Measurements from ENCODE around the gene EBF3.

EBF3 gene

DNA sequence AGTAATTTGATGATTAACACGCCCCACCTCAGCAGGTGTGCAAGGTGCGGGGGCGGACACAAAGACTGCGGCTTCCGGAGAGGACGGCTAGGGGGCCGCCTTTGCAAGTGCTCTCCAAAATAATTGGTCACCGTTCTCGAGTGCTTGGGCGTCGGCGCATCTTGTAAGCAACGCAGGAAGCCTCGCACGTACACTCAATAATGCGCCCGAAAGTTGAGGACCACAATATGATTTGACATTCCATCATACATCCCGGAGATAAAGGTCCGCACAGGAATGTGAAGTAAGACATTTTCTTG is 114.7 kb downstream of the EBF3 start:
- Mint-ChIP-seq H3K27ac (no peak overlapping the region), H3K36me3 (no peaks in the 10 kb centered on the region), H3K4me3 (no peak overlapping the region), H3K9me3 (no peaks in the 10 kb centered on the region), H3K4me1 (no peaks in the 10 kb centered on the region)
- DNase-seq (ENCODE audit: low spot score in 2 of 2) (no peak), ATAC-seq (no peak)

DNA sequence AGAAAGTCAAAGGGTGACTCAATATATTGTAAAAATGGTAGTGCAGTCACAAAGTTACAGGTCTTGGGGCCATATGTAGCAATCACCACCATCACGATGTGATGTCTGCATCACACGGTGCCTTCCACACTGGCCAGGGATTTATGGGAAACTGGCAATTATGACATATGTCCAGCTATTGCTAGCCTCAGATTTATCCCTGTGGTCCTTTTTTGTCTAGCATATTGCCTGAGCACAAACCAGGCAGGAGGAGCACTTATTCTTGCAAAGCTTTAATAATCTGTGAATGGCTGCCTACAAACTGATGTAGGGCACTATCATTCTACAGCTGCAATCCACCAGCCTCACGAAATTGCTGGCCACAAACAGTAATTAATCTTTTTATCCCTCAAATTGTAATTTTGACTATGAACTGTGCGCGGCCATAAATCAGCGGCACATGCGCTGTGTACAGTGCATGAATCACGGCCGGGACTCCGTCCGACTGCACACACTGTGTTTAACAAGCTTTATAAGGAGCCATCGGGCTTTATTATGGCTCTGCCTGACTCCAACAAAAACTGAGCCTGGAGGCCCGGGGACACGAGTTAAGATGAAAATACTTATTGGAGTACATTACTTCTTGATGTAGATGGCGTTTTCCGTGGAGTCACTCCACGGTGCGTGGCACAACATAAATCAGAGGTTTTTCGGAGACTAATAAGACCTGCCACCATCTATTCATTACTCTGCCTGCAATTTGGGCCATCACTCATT is 115.2 kb downstream of the EBF3 start:
- no peak overlapping the region for H3K4me3 Mint-ChIP-seq
- no peaks in the 10 kb centered on the region for H3K9me3 Mint-ChIP-seq
- H3K4me1 Mint-ChIP-seq, result no peaks in the 10 kb centered on the region
- ATAC-seq (no peak), DNase-seq (ENCODE audit: low spot score in 2 of 2) (no peak)
- H3K36me3 Mint-ChIP-seq, result no peaks in the 10 kb centered on the region
- H3K27ac Mint-ChIP-seq, result no peak overlapping the region

DNA sequence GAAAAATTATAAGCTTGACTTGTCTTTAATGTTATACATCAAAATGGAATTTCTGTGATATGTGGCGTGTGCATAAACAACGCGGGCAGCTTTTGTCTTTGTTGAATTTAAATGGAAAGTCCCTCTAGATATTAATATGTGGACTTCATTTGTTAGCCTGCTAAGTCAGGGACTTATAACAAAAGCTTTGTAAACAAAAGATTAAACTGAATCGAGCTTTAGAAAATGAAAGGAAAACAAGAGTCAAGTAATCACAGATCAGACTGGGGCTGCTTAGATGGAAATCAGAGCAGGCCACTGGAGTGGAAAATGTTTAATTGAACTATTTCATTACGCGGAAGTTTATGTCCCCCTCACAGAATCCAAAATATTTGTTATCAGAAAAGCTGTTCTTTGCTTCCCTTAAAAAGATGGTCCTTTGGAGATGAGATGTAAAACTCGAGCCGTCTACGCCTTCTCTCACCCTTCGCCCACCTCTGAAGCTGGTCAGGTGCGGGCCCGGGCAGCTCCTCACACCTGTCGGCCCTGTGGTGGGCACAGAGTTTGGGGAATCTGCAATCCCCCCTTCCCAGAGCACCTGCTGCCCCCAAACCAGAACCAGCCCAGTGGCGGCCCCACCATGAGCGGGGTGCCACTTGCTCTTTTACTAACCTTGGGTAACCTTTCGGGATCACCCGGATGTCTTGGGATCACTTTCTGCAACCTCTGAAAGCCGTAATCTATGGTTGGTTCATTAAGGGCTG is 116.2 kb downstream of the EBF3 start:
- no peak for DNase-seq (ENCODE audit: low spot score in 2 of 2)
- Mint-ChIP-seq H3K4me3 (no peak overlapping the region), H3K36me3 (no peaks in the 10 kb centered on the region), H3K4me1 (no peaks in the 10 kb centered on the region), H3K27ac (no peak overlapping the region), H3K9me3 (no peaks in the 10 kb centered on the region)
- no peak for ATAC-seq

DNA sequence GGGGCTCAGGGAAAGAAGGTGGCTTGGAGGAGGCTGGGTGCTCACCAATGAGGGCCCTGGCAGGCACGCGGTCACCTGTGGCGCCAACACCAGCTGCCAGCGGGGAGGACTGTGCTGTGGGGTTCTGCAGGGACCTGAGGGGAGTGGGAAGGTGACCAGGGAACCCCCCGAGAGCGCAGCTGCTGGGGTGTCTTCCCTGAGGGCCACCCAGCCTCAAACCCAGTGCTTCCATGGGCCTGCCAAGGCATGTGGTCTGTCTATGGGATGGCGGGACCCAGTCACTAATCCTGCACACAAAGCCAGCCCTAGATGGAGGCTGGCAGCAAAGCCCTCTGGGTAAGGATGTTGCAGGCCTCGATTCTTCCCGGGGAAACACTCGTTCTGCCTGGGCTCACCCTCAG is 117.1 kb downstream of the EBF3 start:
- Mint-ChIP-seq H3K27ac (no peak overlapping the region), H3K4me1 (no peaks in the 10 kb centered on the region), H3K9me3 (no peaks in the 10 kb centered on the region), H3K36me3 (no peaks in the 10 kb centered on the region), H3K4me3 (no peak overlapping the region)
- no peak for ATAC-seq
- DNase-seq (ENCODE audit: low spot score in 2 of 2), result no peak

DNA sequence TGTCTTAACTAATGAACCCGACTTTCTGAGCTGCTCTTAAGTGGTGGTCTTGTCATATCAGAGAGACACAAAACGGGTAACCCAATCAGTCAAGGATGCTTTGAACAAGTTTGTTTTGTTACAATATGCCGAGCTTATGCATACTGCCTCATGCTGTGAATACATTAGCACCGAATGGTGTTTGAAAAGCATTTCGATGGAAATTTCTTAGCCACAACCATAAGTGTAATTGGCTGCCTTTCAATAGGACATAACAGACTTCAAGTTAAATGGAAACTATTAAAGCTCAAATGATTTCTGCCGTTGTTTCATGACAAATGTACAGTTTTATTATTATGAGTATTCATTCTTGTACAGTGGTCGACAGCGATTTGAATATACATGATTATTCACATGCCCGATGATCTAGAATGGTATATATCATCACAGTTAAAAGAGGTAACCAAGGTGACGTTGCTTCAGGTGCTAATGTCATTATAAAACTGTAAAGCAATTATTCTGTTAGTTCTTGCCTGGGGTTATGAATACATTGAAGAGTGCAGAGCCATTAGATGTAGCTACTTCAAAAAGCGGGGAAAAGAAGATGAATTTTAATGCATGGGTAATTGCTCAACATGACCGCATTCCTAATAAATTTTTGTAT is 118.8 kb downstream of the EBF3 start:
- no peaks in the 10 kb centered on the region for H3K4me1 Mint-ChIP-seq
- no peak overlapping the region for H3K27ac Mint-ChIP-seq
- no peak for ATAC-seq
- no peak for DNase-seq (ENCODE audit: low spot score in 2 of 2)
- no peak overlapping the region for H3K4me3 Mint-ChIP-seq
- H3K9me3 Mint-ChIP-seq, result no peaks in the 10 kb centered on the region
- H3K36me3 Mint-ChIP-seq, result no peaks in the 10 kb centered on the region

DNA sequence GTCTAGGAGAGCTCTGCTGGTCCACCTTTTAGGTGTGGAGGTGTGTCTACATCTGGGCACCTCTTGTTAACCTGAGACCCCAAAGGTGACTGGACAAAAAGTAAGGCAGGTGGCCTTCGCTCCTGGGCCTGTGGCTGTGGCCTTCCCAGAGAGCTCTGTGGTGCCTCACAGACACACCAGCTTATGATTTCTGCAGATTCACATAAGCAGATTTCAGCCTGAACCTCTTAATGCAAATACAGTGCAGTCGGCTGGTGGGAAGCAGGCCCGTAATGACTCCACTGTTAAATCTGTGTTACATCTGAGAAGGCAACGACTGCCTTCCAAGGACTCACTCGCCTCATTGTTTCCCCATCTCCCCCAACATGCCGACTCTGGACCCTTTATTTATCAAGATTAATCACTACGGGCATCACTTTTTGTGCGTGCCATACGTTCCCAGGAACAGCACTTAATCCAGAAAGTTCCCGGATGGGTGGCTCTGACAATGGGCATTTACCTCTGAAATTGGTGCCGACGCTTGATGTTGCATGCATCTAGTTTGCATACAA is 119.8 kb downstream of the EBF3 start:
- no peak for ATAC-seq
- no peaks in the 10 kb centered on the region for H3K9me3 Mint-ChIP-seq
- H3K4me3 Mint-ChIP-seq, result no peak overlapping the region

DNA sequence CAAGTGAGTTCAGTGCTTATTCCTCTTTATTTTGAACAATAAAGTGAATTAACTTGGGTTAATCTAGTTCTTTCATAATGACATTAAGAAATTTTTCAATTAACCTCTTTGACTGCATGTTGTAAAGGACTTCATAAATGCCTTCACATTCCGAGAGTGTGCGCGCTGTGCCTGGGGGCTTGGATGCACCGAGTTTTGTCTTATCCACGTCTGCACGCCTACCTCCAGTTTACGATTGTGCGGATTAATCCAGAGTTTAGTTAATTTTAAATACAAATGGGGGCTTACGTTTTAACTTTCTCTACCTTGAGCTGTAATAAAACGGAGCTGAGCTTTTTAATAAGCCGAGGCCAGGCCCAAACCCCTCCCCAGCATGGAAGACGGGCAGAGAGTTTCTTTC is 120.4 kb downstream of the EBF3 start:
- no peak for DNase-seq (ENCODE audit: low spot score in 2 of 2)
- Mint-ChIP-seq H3K4me3 (no peak overlapping the region), H3K27ac (no peak overlapping the region), H3K9me3 (no peaks in the 10 kb centered on the region), H3K36me3 (no peaks in the 10 kb centered on the region), H3K4me1 (no peaks in the 10 kb centered on the region)
- no peak for ATAC-seq

More for the DNA sequence above, 119.8 kb downstream of the EBF3 start:
- Mint-ChIP-seq H3K4me1 (no peaks in the 10 kb centered on the region), H3K27ac (no peak overlapping the region), H3K36me3 (no peaks in the 10 kb centered on the region)
- no peak for DNase-seq (ENCODE audit: low spot score in 2 of 2)

DNA sequence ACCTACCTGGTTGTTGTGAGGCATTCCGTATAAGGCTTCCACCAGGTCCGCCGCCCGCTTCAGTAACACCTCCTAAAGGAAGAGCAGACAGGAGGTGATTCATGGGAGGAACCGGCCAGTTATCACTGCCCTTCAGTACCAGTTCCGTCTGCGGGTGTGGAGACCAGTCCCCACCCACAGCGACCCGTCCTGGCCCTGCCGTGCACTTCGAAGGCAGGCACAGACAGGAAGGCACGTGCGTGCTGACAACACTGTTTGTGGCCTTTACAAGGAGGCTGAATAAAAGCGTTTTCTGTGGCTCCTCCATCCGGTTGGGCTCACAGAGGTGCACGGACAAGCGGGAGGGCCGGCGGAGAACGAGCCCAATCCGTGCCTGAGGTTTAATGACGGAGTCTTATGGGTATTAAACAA is 120.9 kb downstream of the EBF3 start:
- Mint-ChIP-seq H3K27ac (no peak overlapping the region), H3K9me3 (no peaks in the 10 kb centered on the region)
- no peak for ATAC-seq

DNA sequence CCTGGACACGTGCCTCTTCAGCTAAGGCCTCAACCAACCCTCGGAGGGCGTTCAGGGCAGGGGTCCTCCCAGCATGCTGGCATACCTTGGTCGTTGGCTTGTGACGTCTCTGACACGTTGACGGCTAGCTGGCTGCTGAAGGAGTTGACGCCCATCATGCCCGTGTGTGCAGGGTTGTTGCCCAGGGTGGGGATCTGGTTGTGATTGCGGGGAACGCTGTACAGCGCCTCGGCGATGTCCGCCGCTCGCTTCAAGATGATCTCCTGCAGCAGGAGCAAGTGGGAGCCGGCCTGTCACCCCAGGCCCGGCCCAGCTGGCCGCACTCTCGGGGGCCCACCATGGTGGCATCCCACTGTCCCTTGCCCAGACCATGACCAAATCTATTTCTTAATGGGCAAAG is 122.0 kb downstream of the EBF3 start:
- H3K36me3 Mint-ChIP-seq, result no peaks in the 10 kb centered on the region
- no peaks in the 10 kb centered on the region for H3K9me3 Mint-ChIP-seq
- H3K4me3 Mint-ChIP-seq, result no peak overlapping the region
- H3K4me1 Mint-ChIP-seq, result no peaks in the 10 kb centered on the region
- ATAC-seq, result no peak
- no peak for DNase-seq (ENCODE audit: low spot score in 2 of 2)
- H3K27ac Mint-ChIP-seq, result no peak overlapping the region

More for the DNA sequence above, 120.9 kb downstream of the EBF3 start:
- no peaks in the 10 kb centered on the region for H3K36me3 Mint-ChIP-seq
- no peak overlapping the region for H3K4me3 Mint-ChIP-seq
- no peak for DNase-seq (ENCODE audit: low spot score in 2 of 2)
- H3K4me1 Mint-ChIP-seq, result no peaks in the 10 kb centered on the region

DNA sequence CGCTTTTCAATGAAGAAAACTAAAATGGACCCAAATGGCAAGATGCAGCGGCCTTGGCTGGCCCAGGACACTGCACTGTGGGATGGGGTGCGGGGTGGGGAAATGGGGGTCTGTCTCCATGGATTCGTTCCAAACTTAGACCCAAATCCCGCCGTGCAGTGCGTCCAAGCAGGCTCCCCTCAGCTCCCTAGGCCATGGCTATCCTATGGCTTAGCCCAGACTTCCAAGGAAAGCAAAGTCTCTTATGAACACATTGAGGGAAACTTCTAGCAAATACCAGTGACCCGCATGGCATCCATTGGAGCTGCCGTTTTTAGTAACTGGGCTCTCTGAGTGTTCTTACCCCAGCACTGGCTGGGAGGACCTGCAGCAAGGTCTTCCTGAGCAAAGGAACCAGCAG is 122.5 kb downstream of the EBF3 start:
- no peak for DNase-seq (ENCODE audit: low spot score in 2 of 2)
- Mint-ChIP-seq H3K27ac (no peak overlapping the region), H3K4me1 (no peaks in the 10 kb centered on the region), H3K4me3 (no peak overlapping the region), H3K9me3 (no peaks in the 10 kb centered on the region), H3K36me3 (no peaks in the 10 kb centered on the region)
- ATAC-seq, result no peak

DNA sequence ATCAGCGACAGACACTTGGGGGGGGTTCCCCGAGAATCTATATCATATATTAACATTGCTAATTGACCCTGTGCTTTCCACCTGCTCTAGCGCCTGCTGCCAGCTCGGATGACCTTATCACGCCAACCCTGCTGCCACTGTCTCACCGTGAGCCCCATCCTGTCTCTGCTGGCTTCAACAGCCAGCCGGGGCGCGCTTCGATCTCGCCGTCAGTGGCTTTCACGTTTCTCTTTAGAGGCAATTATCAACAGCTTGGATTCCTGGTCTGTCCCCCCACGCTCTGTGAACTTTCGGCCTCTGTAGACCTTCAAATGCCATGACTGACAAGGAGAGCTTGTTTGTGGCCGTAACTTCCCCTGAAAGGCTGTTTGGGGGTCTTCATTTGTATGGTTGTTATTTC is 123.0 kb downstream of the EBF3 start:
- Mint-ChIP-seq H3K9me3 (no peaks in the 10 kb centered on the region), H3K27ac (no peak overlapping the region), H3K36me3 (no peaks in the 10 kb centered on the region), H3K4me1 (no peaks in the 10 kb centered on the region), H3K4me3 (no peak overlapping the region)
- DNase-seq (ENCODE audit: low spot score in 2 of 2), result no peak
- ATAC-seq, result no peak

DNA sequence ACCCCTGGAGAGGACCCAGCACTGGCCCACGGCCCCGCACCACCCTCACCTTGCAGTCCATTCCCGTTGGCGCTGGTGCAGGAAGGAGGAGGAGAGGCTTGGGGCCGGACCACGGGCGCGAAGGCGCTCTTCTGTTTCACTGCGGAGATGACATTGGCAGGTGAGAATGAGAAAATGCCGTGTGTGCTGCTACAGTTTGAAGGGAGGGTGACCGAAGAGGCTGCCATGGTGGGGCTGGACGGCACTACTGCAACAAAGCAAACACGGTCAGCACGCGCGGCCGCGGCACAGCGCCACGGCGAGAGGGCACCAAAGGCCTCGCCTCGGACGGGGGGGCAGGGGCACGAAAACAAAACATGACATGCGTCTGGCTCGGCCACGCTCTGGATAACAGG is 123.9 kb downstream of the EBF3 start:
- H3K9me3 Mint-ChIP-seq, result no peaks in the 10 kb centered on the region
- H3K27ac Mint-ChIP-seq, result no peak overlapping the region
- no peak for ATAC-seq
- no peak for DNase-seq (ENCODE audit: low spot score in 2 of 2)
- no peaks in the 10 kb centered on the region for H3K36me3 Mint-ChIP-seq
- H3K4me3 Mint-ChIP-seq, result no peak overlapping the region
- no peaks in the 10 kb centered on the region for H3K4me1 Mint-ChIP-seq

DNA sequence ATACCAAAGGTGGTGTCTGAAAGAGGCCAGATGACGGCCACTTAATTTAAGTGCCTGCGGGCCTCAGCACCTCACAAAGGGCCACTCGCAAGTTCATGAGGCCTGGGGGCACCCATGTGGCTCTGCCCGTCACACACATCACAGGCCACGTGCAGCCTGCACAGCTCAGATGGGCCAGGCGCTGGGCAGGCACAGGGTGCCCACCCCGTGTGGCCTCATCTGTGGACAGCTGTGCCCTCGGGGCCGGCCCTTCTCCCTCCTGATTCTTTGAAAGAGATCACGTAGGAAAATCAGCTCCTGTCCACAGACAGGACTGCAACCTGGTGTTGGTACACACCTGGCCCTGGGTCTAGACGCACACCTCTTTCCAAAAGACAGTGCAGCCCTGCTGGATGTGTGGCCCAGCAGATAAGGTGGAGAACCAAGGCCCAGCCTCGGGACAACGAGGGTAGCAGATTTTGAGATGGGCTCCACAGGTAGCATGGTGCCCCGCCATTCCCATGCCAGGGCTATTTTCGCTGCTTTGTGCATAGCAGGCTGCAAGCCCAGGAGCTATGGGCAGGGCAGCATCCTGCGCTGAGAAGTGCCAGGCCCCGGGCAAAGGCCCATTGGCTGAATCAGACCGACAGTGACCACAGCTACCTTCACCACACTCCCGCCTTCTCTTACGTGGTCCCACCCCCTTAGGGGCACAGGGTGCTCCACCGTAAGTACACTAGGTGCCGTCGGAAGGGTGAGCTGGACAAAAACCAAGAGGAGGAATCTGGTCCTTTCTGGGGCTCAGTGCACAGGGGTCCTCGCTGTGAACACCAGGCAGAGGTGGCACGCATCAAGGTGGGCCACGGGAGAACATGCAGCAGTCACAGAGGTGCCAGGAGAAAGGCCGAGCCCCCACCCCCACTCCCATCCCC is 124.5 kb downstream of the EBF3 start:
- Mint-ChIP-seq H3K4me3 (no peak overlapping the region), H3K27ac (no peak overlapping the region), H3K36me3 (no peaks in the 10 kb centered on the region), H3K9me3 (no peaks in the 10 kb centered on the region), H3K4me1 (no peaks in the 10 kb centered on the region)
- ATAC-seq, result no peak
- DNase-seq (ENCODE audit: low spot score in 2 of 2), result no peak

DNA sequence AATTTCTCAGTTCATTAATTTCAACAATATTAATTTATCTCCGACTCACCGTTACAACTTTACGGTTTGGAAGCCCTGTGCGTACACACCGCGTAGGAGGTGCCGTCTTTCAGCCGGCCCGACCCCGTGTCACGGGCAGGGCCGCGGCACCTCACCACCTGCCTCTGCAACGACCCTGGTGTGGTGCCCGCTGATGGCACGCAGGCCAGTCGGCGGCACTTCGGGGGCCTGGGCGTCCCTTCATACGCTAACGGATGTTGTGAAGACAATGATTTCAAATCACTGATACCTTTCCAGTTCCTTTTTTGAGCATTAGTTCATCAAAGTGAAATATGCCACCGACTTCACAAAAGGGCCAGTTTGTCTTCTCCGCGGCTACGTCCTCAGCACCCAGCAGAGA is 125.3 kb downstream of the EBF3 start:
- H3K27ac Mint-ChIP-seq, result no peak overlapping the region
- H3K4me1 Mint-ChIP-seq, result no peaks in the 10 kb centered on the region
- no peaks in the 10 kb centered on the region for H3K36me3 Mint-ChIP-seq
- H3K9me3 Mint-ChIP-seq, result no peaks in the 10 kb centered on the region
- ATAC-seq (no peak), DNase-seq (ENCODE audit: low spot score in 2 of 2) (no peak)
- H3K4me3 Mint-ChIP-seq, result no peak overlapping the region

DNA sequence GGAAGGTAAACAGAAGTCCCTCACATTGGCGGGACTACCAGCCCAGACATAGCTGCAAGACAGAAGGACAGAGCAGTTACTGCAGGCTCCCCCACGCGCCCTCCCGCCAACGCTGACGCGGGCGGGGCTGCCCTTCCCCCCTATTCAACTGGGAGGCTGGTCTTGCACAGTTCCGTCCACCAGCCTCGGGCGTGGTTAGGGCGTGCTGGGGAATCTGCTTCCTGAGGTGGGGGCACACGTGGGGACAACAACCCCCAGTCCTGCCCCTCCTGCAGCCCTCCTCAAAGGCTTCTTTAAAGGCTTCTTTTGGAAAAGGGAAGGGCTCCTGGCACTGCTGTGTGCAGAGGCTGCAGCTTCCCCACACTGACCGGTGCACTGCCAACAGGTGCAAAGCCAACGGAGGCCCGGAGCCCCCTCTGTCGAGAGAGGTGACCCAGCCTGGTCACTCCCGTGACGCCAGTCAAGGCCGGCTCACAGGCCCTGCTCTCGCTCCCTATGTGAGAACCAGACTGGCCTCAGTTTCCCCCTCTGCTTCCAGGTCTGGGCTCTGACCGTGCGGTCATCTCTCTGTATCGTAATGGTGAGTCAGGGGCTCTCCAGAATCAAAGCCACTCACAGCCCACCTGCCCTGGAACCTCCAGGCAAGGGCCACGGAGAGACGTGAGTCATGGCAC is 126.0 kb downstream of the EBF3 start:
- Mint-ChIP-seq H3K27ac (no peak overlapping the region), H3K9me3 (no peaks in the 10 kb centered on the region), H3K36me3 (no peaks in the 10 kb centered on the region), H3K4me1 (no peaks in the 10 kb centered on the region), H3K4me3 (no peak overlapping the region)
- no peak for ATAC-seq
- DNase-seq (ENCODE audit: low spot score in 2 of 2), result no peak

Data from stimulated activated effector memory CD8-positive, alpha-beta T cell treated with anti-CD3 and anti-CD28 coated beads, Interleukin-12 subunit alpha, Interleukin-12 subunit beta, amount 100 ng/mL, for 72 hours (primary cell).